ENCODE measurements around the gene RSL24D1.

Gene RSL24D1

GRCh38 chr15:55196458-55197361 is at the start of gene RSL24D1:
RSL24D1 (minus strand) TSS chr15:55196941; CDS start chr15:55196890, 51 bp downstream.
- Histone ChIP-seq H4K20me1 (ENCODE audit: insufficient read depth) (peaks cover 12% of the 10 kb centered on the region), H3K9ac (peak within 1 kb of the TSS; percentile 89), H3K4me3 (IDR thresholded peaks at IDR 0.05; ENCODE audit: insufficient read depth, low read depth, low read length) (no peak within 1 kb of the TSS), H3K79me2 (ENCODE audit: insufficient read depth, low read depth) (peaks cover 48% of the 10 kb centered on the region), H2AFZ (ENCODE audit: low read depth) (peak within 1 kb of the TSS; percentile 64), H3K27ac (peak within 1 kb of the TSS; percentile 86), H3K27me3 (ENCODE audit: insufficient read depth, low read depth) (no peaks in the 10 kb centered on the region), H3K4me1 (ENCODE audit: low read depth, poor library complexity, severe bottlenecking) (peaks cover 47% of the 10 kb centered on the region), H3K4me2 (peak within 1 kb of the TSS; percentile 95), H3K36me3 (ENCODE audit: insufficient read depth) (no peaks in the 10 kb centered on the region)
- TF ChIP-seq CTCF (conservative IDR thresholded peaks at IDR 0.05; ENCODE audit: low read depth, low read length), result peak; percentile 50

- H3K79me2 ChIP-seq (ENCODE audit: insufficient read depth, low read depth), result no peaks in the 10 kb centered on the region
- no peaks in the 10 kb centered on the region for H3K36me3 ChIP-seq (ENCODE audit: insufficient read depth)
- H2AFZ ChIP-seq (ENCODE audit: low read depth), result no peak overlapping the region
- H3K9ac ChIP-seq, result no peak overlapping the region
- H3K27me3 ChIP-seq (ENCODE audit: insufficient read depth, low read depth), result no peaks in the 10 kb centered on the region
- H3K27ac ChIP-seq, result no peak overlapping the region
- no peak overlapping the region for H3K4me2 ChIP-seq
- H3K4me1 ChIP-seq (ENCODE audit: low read depth, poor library complexity, severe bottlenecking), result peaks cover 7% of the 10 kb centered on the region
- no peaks in the 10 kb centered on the region for H4K20me1 ChIP-seq (ENCODE audit: insufficient read depth)
- H3K4me3 ChIP-seq (IDR thresholded peaks at IDR 0.05; ENCODE audit: insufficient read depth, low read depth, low read length), result no peak overlapping the region
- no peak for TF ChIP-seq CTCF (conservative IDR thresholded peaks at IDR 0.05; ENCODE audit: low read depth, low read length)
Observed at GRCh38 chr15:55245059-55245458, 48.3 kb upstream of the RSL24D1 start.

GRCh38 chr15:55241891-55242290 is 45.1 kb upstream of the RSL24D1 start:
- Histone ChIP-seq H2AFZ (ENCODE audit: low read depth) (no peak overlapping the region), H3K27me3 (ENCODE audit: insufficient read depth, low read depth) (no peaks in the 10 kb centered on the region), H3K4me1 (ENCODE audit: low read depth, poor library complexity, severe bottlenecking) (peaks cover 9% of the 10 kb centered on the region), H4K20me1 (ENCODE audit: insufficient read depth) (no peaks in the 10 kb centered on the region), H3K4me3 (IDR thresholded peaks at IDR 0.05; ENCODE audit: insufficient read depth, low read depth, low read length) (no peak overlapping the region), H3K4me2 (no peak overlapping the region), H3K9ac (no peak overlapping the region), H3K36me3 (ENCODE audit: insufficient read depth) (no peaks in the 10 kb centered on the region), H3K27ac (no peak overlapping the region), H3K79me2 (ENCODE audit: insufficient read depth, low read depth) (no peaks in the 10 kb centered on the region)
- no peak for TF ChIP-seq CTCF (conservative IDR thresholded peaks at IDR 0.05; ENCODE audit: low read depth, low read length)

GRCh38 chr15:55241186-55241585 is 44.4 kb upstream of the RSL24D1 start:
- Histone ChIP-seq H3K4me3 (IDR thresholded peaks at IDR 0.05; ENCODE audit: insufficient read depth, low read depth, low read length) (no peak overlapping the region), H3K27ac (no peak overlapping the region), H3K79me2 (ENCODE audit: insufficient read depth, low read depth) (no peaks in the 10 kb centered on the region), H3K9ac (no peak overlapping the region), H3K4me1 (ENCODE audit: low read depth, poor library complexity, severe bottlenecking) (peaks cover 16% of the 10 kb centered on the region), H3K36me3 (ENCODE audit: insufficient read depth) (no peaks in the 10 kb centered on the region), H3K27me3 (ENCODE audit: insufficient read depth, low read depth) (no peaks in the 10 kb centered on the region), H4K20me1 (ENCODE audit: insufficient read depth) (no peaks in the 10 kb centered on the region), H3K4me2 (no peak overlapping the region), H2AFZ (ENCODE audit: low read depth) (no peak overlapping the region)
- TF ChIP-seq CTCF (conservative IDR thresholded peaks at IDR 0.05; ENCODE audit: low read depth, low read length), result no peak
